KG1 (cell line): ENCODE measurements around the gene MAP2K6.

ENCODE experiments used
- DNase-seq: peaks from one replicate; lab custom pipeline; 2025; lab: John Stamatoyannopoulos, UW

MAP2K6 gene

DNA sequence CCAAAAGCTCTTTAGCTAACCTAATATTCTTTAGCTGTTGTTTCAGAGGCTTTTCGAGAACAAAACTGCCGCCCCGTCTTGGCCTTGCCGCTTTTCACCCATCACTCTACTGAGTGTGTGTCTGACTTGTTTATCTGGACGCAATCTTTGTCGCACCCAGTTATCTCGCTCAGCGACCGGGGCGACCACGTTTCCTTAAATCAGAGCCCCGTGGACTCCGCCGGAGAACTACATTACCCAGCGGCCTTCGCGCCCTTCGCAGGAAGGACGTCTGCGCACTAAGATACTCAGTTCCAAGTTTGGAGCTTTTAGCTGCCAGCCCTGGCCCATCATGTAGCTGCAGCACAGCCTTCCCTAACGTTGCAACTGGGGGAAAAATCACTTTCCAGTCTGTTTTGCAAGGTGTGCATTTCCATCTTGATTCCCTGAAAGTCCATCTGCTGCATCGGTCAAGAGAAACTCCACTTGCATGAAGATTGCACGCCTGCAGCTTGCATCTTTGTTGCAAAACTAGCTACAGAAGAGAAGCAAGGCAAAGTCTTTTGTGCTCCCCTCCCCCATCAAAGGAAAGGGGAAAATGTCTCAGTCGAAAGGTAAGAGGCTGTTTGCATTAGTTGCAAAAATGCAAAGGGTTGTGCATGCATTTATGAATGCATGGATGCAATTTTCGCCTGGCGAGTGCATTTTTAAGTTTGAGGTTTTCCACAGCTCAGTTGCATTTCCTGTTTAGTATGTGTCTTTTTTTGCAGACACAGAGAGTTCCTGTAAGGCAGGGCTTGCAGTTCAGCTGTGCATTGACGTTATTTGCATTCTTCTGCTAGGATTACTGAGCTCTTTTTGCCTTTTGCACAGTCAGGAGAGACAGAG is at the start of gene MAP2K6:
Gene MAP2K6 (plus strand): TSS at position 290 of the 867 bp plus-strand sequence. CDS start 288 bp downstream, at position 578.
- peak; percentile 32 for DNase-seq

DNA sequence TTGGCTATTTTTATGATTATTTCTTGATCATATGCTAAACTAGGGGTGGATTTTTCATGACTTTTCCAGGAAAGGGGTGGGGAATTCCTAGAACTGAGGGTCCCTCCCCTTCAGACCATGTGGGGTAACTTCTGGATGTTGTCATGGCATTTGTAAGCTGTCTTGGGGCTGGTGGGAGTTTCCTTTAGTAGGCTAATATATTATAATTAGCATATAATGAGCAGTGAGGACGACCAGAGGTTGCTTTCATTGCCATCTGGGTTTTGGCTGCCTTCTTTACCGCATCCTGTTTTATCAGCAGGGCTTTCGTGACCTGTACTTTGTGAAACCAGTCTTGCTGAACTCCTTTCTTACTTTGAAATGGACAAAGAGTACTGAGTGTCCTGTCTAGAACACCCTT is 47.2 kb upstream of the MAP2K6 start:
- no peak for DNase-seq

DNA sequence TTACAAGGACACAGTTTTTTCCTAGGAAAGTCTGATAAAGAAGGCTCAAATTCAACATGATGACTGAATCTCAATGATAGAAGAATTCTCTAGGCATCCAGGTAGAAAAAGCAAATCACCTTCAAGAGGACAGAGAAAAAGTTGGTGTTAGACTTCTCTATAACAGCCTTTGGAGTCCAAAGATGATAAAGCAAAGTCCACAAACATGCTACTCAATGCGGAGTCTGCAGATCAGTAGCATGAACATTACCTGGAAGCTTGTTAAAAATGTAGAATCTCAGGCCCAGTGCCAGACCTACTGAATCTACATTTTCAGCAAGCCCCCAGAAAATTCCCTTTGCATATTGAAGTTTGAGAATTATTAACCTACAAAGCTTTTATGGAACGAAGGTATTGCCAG is 41.4 kb upstream of the MAP2K6 start:
- no peak for DNase-seq

DNA sequence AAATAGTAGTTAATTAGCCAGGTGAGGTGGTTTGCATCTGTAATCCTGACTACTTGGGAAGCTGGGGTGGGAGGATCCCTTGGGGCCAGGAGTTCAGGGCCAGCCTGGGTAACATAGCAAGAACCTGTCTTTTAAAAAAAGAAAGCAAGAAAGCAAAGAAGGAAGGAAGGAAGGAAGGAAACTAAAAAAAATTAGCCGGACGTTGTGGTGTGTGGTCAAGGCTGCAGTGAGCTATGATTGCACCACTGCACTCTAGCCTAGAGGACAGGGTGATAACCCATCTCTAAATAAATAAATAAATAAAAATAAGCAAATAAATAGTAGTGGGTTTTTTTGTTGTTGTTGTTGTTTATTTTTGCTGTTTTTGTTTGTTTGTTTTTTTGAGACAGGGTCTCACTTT is 39.3 kb upstream of the MAP2K6 start:
- DNase-seq, result no peak

DNA sequence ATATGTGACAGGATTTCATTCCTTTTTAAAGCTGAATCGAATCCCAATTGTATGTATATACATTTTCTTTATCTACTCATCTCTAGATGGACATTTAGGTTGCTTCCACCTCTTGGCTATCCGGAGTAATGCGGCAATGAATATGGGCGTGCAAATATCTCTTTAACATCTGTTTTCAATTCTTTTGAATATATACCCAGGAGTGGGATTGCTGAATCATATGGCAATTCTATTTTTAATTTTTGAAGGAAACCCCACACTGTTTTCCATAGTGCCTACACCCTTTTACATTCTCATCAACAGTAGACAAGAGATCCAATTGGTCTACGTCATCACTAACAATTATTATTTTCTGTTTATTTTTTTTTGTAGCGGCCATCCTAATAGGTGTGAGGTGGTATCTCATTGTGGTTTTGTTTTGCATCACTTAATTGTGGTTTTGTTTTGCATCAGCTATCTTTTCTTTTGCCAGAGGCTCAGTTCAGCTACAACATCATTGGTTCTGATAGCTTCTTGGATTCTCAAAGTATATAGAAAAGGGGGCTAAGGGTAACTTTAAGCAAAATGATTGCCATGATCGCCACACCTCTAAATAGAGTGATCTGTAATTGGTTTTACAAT is 25.6 kb upstream of the MAP2K6 start:
- DNase-seq, result no peak

DNA sequence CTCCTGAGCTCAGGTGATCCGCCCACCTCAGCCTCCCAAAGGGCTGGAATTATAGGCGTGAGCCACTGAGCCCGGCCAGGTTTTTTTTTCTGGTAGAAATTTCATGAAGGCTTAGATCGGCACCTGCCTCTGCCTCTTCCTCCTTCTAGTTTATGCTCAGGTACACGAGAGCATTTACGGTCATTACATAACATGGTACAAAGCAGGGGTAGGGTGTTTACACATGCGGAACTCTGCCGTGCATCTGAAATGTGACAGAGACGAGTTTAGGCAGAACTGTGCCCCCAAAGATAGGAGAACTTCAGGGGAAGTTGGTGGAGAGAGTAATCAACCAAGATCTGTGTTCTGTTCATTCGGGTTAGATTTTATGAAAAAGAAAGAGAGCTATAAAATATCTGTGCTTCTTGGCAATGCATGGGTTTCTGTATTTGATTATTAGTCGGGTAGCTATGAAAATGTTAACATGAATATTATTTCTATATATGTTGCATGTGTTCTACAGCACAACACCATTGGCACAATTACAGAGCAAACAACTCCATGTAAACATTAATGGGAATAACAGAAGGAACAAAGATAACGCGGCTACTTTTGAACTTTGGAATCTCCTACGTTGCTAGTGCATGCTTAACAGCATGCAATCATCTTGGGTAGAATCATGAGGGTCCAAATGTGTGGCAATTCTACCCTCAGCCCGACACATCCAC is 23.5 kb upstream of the MAP2K6 start:
- DNase-seq, result no peak

DNA sequence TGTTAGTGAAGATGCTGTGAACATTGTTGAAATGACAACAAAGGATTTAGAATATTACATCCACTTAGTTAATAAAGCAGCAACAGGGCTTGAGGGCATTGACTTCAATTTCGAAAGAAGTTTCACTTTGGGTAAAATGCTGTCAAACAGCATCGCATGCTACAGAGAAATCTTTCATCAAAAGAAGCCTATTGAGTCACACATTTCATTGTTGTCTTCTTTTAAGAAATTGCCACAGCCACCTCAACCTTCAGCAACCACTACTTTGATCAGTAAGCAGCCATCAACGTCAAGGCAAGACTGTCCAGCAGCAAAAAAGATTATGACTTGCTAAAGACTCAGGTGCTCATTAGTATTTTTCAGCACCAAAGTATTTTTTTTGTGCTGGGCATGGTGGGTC is 13.2 kb upstream of the MAP2K6 start:
- no peak for DNase-seq

DNA sequence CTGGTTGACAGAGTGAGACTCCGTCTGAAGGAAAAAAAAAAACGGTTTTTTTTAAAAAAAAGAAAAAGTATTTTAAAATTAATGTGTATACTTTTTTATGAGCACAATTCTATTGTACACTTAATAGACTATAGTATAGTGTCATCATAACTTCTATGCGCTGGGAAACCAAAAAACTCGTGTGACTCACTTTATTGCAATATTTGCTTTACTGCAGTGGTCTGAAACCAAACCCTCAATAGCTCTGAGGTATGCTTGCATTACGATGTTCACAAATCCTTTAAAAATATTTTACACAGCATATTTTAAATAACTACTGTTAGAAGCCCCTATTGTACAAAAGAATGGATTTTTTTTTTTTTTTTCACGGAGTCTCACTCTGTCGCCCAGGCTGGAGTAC is 12.4 kb upstream of the MAP2K6 start:
- no peak for DNase-seq

DNA sequence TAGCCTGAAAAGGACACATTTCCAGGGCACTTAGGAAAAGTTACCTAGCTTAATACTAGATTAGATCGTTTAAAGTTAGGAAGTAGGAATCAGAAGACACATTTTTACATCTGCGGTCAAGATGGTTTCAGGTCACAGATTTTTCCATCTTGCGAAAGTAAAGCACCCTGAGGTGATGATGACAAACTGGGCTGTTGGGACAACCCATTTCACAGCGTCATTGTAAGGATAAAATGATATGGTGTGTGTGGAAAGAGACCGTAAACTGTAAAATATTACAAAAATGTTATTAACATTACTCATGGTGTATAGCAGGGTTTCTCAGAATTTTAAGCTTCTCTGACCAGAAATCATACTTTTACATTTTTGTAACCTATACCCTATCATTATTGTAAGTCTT is 10.1 kb upstream of the MAP2K6 start:
- DNase-seq, result no peak

DNA sequence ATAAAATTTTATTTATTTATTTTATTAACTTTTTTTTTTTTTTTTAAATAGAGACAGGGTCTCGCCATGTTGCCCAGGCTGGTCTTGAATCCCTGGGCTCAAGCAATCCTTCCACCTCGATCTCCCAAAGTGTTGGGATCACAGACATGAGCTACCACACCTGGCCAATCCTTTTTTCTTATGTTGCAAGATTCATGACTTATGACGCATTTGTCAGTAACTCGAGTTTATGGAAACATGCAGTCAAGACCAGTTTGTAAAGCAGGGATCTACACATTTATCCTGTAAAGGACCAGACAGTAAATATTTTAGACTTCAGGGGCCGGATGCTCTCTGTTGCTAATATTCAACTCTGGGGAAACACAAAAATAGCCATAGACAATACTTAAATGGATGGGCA is 9.4 kb upstream of the MAP2K6 start:
- DNase-seq, result no peak

DNA sequence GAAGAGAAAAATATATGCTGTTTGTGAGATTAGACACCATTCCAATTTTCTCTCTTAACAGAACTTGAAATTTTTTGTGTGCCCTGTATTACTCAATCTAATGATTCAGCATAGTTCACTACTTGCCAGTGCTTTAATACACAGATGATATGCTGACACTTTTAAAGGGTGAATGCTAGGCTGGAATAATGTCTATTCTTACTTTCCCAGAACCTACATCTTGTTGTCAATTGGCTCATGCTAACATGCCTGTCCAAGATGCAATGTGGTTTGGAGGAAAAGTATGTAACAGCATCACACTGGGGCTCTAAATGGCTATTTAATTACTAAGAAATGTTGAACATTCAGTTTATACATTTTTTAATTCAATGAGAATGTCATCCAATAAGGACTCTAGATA is 7.6 kb upstream of the MAP2K6 start:
- DNase-seq, result no peak

DNA sequence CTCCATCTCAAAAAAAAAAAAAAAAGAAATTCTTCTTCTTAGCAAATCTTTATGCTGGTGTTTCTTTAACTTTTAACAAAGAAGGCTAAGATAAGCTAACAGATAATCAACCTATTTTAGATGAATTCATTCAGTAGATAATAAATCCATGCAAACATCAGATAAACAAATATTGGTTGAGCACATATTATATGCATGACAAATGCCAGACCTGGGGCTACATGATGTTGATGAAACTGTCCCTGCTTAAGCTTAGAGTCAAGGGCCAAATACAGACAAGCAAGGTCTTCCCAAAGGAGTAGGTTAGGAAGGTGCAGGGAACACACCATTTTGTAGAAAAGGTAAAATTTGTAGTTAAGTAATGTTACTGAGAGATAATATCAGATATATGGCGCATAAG is 6.7 kb upstream of the MAP2K6 start:
- no peak for DNase-seq

DNA sequence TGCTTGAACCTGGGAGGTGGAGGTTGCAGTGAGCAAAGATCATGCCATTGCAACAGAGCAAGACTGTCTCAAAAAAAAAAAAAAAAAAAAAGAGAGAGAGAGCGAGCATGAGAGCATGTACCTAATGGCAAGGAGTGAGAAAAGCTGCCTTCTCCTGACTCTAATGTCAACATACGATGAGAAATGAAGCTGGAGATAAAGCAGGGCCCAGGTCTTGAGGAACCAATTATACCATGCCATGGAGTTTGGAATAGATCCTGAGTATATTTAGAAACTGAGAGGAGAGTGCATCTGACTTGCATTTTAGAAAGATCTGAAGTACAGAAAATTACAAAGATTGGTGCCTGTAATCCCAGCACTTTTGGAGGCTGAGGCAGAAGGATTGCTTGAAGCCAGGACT is 3.8 kb upstream of the MAP2K6 start:
- DNase-seq, result no peak

DNA sequence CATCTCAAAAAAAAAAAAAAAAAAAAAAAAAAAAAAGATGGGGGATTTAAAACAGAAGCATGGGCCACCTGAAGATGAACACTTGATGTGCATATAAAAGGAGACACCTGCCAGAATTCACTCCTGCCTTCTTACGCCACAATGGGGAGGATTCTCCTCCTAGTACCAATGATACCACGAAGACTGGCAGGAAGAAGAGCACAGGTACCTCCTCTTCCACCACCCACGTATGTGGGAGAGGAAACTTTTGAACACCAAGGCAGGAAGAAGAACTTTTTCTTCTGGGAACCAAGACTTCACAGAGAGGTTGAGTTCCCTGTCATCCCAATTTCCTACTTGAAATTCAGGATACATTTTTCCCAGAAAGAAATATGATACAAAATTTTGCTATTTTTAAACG is 2.7 kb upstream of the MAP2K6 start:
- DNase-seq, result no peak

DNA sequence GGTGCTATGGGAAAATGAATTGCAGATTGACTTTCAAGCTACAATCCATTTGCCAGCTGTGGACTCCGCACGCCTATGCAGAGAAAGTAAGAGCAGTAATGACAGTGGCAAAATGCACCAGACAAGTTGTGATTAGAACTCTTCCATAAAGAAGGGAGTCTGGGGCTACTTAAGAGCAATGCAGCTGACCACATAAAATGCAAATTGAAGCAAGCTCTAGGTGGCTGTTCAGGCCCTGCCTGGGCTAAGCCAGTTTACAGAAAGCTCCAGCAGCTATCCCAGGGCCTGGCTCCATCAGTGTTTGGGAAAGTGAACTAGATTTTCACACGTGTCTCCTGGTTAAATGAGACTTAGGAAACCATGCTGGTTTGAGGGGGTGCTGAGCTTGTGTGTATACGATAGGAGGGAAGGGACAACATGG is 2.2 kb upstream of the MAP2K6 start:
- DNase-seq, result no peak

DNA sequence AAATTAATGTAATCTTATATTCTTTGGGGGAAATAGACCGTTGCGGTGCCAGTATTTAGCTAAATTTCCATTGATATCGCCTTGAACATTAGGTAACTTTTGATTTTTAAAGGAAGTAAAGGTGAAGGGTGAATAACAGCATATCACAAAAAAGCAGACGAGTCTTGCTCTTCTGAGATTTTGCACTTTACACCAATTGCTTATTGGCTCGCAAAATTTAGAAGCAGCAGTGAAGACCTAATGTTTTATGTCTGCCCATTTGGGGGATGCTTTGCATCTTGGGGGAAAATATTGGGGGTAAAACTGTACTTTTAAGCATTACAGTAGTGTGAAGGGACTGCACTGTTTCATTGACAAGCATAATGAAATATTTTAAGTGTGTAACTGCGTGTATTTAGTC is 934 bp downstream of the MAP2K6 start:
- no peak for DNase-seq

DNA sequence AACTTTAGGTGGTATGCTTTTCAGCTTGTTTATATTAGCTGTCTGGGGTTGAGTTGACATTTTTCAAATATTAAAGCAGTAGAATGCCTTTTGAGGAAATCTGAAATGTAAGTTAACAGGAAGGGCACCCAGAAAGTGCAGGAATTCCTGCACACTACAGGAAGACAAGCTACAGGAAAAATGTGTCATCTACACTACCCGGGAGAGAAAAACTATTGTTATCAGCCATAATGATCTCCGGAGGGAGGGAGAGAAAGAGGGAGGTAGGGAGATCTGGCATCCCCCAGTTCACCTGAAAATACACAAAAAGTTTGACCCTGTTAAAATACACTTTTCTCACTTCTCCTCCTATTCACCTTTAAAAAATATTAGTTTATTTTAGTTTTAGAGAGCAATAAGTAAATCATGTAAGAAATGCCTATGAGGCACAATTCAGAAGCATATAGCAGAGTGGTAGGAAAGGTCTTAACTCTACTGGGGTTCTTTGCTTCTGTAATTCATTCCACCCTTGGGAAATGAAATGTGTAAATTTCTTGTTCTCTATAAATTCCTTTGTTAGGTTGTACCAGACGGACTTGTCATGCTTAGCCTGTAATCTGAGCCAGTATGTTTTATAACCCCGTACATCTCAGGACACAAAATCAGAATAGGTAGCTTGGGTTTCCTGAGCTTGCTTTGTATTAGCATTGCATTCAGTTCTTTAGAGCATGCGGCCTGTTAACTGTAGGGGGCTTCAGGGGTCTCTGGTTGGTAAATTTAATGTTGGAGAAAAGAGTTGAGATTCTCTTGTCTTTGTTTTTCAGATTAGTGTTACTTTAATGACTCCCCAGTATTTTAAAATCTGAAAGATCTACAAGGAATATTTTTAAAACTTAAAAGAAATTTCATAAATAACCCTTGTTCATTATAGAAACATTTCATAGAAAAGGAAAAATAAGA is 3.3 kb downstream of the MAP2K6 start:
- no peak for DNase-seq

DNA sequence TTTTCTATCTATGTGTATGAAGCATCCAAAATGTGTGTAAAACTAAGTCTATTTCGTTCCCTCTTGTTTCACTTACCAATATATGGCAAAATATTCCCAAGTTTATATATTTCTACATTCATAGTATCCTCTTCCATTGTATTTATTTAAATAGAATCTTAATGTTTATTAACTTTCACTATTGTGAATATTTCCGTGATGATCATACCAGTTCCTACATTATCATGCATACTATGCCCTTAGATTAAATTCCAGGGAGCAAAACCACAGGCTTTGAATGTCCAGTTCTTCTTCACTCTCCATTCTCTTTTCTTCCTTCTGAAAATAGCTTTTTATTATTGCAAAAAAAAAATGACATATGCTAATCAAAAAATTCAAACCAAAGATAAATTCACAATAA is 4.0 kb downstream of the MAP2K6 start:
- DNase-seq, result no peak

DNA sequence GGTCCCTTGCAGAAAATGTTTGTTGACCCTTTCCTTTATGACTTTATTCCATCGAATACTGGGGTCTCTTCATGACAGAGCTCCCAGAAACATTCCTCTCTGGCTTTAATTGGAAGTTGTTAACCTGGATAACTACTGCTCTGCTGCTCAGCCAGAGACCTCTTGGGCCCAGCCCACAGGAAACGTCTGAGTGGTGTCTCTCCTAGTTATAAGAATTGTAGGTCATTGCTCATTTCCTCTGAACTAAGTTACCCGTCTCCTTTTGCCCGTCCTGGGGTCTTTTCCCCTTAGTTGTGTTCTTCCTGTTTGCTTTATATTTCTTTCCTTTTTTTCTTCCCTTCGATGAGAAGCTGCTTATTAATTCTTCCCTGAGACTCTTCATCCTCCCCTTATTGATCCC is 9.0 kb downstream of the MAP2K6 start:
- peak; percentile 58 for DNase-seq

DNA sequence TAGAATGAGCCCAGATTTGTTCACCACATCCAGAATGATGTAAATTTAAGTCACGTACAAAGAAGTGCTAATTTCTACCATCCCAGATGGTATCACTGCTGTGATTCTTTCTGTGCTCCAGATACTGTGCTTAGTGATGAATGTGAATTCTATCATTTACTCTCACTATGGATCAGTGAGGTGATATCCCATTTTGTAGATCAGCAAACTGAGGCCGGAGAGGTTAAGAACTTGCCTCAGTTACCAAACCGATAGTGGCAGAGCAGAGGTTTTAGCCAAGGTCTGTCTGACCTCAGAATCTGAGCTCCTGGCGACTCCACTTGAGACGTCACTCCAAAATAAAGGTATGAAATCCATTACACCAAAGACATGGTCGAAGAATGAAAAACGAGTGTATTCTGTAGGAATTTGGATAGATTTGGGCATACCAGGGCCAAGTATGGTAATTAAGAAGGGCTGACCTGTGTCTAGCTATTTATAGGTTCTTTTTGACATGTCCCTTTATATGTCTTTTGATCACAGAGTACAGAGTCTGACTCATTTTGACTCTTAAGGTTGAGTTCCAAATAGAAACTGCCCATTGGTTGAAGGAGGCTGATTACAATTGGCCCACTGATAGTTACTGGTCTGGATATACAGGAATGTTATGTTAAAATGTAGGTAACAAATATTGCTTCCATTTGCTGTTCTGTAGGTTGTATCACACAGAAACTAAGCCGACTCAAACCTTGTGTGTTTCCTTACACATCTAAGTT is 10.0 kb downstream of the MAP2K6 start:
- no peak for DNase-seq

DNA sequence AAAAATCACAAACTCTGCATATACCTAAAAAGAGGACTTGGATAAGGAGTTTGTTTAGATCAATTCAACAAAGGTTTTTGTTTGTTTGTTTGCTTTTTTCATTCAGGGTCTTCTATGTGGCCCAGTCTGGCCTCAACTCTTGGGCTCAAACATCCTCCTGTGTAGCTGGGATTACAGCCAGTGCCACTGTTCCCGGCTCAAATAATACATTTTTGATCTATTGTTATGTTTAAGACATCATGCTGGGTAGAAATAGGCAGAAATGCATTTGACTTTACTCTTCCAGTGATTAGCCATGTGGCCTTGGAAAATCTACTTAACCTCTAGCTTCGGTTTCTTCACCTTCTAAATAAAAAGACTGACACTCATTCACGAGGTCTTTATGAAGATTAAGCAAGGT is 11.5 kb downstream of the MAP2K6 start:
- DNase-seq, result no peak
